ENCODE measurements around the gene SNRNP200.

- TF ChIP-seq YY1 (IDR thresholded peaks at IDR 0.05) (peak; percentile 45), CTCF (IDR thresholded peaks at IDR 0.05; ENCODE audit: low read depth, low read length, missing input control) (no peak), REST (IDR thresholded peaks at IDR 0.05) (no peak), ATF3 (IDR thresholded peaks at IDR 0.05) (peak; percentile 33), MAX (IDR thresholded peaks at IDR 0.05) (peak; percentile 53), ZBTB33 (IDR thresholded peaks at IDR 0.05) (no peak)
Measured at GRCh38 chr2:96261328-96262003, 43.9 kb downstream of the SNRNP200 start.
